Activated naive CD8-positive, alpha-beta T cell (primary cell): Measurements from ENCODE around the gene RAB7B.
"Not testable (repeated sequence)": the region's sequence is repeated elsewhere in the genome, so short reads cannot be mapped to it uniquely, and the experiment has no call there.

Experiments used
- H3K27ac Mint-ChIP-seq: one replicate; pipeline ENCODE4 v1.8.0; 2021; ENCODE audit warnings: mixed read lengths
- H3K27me3 Mint-ChIP-seq: one replicate; pipeline ENCODE4 v1.8.0; 2021; ENCODE audit warnings: mixed read lengths
- H3K36me3 Mint-ChIP-seq: one replicate; pipeline ENCODE4 v1.8.0; 2021; ENCODE audit warnings: mixed read lengths
- H3K4me1 Mint-ChIP-seq: one replicate; pipeline ENCODE4 v1.8.0; 2021; ENCODE audit warnings: low read depth, mixed read lengths
- H3K4me3 Mint-ChIP-seq: one replicate; pipeline ENCODE4 v1.8.0; 2021; ENCODE audit warnings: mild to moderate bottlenecking, mixed read lengths
- H3K9me3 Mint-ChIP-seq: one replicate; pipeline ENCODE4 v1.8.0; 2021; ENCODE audit warnings: low read depth, mixed read lengths

RAB7B gene, protein sequence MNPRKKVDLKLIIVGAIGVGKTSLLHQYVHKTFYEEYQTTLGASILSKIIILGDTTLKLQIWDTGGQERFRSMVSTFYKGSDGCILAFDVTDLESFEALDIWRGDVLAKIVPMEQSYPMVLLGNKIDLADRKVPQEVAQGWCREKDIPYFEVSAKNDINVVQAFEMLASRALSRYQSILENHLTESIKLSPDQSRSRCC

DNA sequence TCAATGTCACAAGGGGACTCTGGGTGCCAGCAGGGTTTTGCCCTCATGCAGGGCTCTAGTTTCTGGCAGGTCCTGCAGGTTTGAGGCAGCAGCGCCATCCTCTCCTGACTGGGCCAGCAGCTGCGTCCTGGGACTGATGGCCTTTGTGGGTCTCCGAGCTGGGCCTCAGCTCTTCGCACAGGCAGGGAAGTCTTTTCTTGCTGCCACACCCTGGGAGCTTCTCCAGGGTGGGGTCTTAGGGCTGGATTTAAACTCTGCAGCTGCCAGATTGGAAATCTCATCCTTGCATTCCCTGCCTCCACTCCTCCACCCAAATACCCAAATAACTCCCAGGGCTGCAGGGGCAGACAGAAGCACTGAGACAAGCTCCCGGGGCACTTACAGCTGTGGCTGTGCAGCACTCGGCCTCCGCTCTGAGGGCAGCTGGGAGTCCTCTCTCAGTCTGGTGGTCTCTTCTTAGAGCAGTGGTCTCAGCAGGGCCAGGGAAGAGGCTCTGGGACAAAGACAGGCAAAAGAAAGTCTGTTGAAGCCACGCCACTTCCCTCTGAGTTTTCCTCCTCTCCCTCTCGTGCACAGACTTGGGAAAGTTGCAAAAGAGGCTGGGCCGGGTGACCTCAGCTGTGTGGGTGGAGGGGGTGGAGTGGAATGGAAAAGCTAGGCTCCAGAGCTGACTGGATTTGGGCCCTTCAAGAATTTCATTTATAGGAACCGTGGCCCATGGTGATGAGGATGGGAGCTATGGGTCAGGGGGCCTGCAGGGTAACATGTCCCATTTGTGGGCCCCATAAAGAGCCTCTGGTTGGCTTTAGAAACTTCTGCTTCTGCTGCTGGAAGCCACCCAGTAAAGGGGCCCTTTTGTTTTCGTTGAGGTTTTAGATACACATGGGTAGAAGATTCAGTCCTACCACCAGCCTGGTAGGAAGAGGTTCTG, at the start of gene RAB7B:
RAB7B (minus strand) TSS at position 525 of the 931 bp plus-strand sequence. CDS start 9,260 bp downstream, outside the sequence.
- H3K9me3 Mint-ChIP-seq: no peaks in the 10 kb centered on the region
- peaks cover 5% of the 10 kb centered on the region for H3K27me3 Mint-ChIP-seq
- H3K36me3 Mint-ChIP-seq: no peaks in the 10 kb centered on the region
- H3K4me3 Mint-ChIP-seq: no peak within 1 kb of the TSS
- H3K4me1 Mint-ChIP-seq: peaks cover 17% of the 10 kb centered on the region
- no peak within 1 kb of the TSS for H3K27ac Mint-ChIP-seq

DNA sequence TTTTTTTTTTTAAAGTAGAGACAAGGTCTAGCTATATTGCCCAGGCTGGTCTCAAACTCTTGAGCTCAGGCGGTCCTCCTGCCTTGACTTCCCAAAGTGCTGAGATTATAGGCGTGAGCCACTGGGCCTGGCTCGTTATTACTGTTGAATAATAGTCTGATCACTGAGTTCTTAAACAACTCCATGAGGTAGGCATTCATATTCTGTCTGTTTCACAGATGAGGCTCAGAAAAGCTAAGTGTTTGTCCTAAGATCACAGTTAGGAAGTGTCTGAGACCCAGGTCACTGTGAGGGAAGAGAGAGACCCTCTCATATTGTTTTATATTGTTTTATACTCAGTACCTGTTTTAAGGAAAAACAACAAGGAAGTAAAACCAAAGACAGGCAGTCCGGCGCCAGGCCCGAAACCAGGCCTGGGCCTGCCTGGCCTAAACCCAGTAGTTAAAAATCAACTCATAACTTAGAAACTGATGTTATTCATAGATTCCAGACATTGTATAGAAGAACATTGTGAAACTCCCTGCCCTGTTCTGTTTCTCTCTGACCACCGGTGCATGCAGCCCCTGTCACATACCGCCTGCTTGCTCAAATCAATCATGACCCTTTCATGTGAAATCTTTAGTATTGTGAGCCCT, 49.2 kb upstream of the RAB7B start:
- H3K9me3 Mint-ChIP-seq, H3K4me3 Mint-ChIP-seq, H3K27me3 Mint-ChIP-seq, H3K27ac Mint-ChIP-seq, H3K36me3 Mint-ChIP-seq: not testable (repeated sequence)
- peaks cover 32% of the 10 kb centered on the region for H3K4me1 Mint-ChIP-seq

DNA sequence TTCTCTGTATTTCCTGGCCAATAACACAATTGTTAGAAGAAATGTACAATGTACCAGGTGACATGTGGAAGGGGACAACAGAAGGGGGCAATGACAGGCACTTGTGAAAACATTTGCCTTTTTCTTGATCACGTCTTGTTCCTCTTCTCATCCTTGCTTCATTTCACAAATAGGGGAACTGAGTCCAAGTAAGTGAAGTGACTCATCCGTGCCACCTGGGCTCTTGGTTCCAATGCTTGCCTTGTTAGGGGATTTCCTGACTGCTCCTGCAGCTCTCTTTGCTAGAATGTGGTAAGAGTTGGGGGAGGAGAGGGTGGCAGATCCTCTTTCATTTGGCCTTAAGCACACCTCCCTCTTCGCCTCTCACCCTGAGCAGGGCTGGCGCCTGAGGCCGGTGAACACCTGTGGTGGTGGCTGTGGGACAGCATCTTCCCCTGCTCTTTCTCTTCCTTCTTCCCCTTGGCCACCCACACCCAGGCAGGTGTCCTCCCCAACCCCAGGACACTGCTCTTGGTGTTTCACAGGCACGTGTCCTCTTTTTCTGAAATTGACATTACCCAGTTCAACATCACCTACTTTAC, 47.5 kb upstream of the RAB7B start:
- peaks cover 32% of the 10 kb centered on the region for H3K4me1 Mint-ChIP-seq
- no peaks in the 10 kb centered on the region for H3K27me3 Mint-ChIP-seq
- peak overlapping the region; percentile 86 for H3K27ac Mint-ChIP-seq
- H3K9me3 Mint-ChIP-seq: no peaks in the 10 kb centered on the region
- peak overlapping the region; percentile 63 for H3K4me3 Mint-ChIP-seq
- no peaks in the 10 kb centered on the region for H3K36me3 Mint-ChIP-seq

DNA sequence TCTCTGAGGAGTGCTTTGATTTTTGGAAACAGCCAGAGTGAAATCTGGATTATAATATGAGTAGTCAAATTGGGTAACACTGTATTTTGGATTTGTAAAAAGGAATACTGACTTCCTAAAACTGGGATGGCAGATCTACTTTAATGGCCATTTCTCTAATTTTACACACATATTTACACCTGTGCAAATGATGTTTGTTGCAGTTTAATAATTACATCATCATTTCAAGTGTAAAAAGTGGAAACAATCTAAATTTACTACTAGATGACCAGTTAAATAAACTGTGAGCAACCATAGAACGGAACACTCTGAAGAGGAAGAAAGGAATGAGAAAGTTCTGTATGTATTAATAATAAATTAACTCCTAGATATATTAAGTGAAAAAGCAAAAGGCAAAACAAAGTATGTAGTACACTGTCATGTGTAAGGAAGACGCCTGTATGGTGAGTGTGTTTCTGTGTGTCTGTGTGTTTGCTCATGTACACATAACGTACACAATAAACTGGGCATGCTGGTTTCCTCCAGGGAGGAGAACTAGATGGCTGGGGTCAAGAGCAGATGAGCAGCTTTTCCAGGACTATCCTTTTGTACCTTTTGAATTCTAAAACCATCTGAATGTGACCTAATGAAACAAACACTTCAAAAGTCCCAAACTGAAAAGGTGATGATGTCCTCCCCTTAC, 46.9 kb upstream of the RAB7B start:
- Mint-ChIP-seq H3K4me1 (peaks cover 32% of the 10 kb centered on the region), H3K4me3 (no peak overlapping the region), H3K27ac (peak overlapping the region; percentile 29), H3K9me3 (no peaks in the 10 kb centered on the region), H3K27me3 (no peaks in the 10 kb centered on the region), H3K36me3 (no peaks in the 10 kb centered on the region)

DNA sequence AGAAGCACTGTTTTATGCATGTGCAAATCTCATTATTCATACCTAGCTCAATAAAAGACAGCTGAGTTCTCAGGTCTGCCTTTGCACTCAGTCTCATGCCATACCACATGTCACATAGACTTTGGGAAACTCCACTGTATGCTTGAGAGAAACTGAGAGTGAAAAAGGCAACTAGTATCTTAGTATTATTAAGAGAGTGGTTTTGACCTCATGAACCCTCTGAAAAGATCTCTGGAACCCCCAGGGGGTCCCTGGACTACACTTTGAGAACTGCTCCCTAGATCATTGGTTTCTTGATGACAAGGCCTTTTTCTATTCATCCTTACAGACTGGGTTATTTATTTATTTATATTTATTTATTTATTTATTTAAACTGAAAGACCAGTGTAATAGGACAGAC, 46.1 kb upstream of the RAB7B start:
- Mint-ChIP-seq H3K27me3 (no peaks in the 10 kb centered on the region), H3K27ac (peak overlapping the region; percentile 50), H3K9me3 (no peaks in the 10 kb centered on the region), H3K4me3 (no peak overlapping the region), H3K4me1 (peaks cover 32% of the 10 kb centered on the region), H3K36me3 (no peaks in the 10 kb centered on the region)

DNA sequence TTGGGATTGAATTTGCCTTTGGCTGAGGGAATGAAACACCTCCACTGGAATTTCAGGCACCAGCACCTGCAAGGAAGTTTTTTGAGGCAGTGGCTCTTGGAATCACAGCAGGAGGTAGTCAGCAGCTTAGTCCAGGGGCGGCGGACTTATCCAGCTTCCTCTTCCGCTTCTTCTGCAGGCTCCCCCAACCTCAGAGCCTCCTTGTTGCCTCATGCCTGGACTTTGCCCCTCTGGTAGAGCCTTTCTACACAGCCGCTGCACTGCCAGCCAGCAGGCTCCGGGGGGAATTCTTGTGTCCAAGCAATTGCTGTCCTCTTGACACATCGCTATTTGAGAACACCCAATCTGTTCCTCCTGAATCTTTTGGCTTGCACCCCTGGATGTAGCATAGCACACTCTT, 45.4 kb upstream of the RAB7B start:
- Mint-ChIP-seq H3K4me3 (no peak overlapping the region), H3K36me3 (no peaks in the 10 kb centered on the region), H3K27ac (no peak overlapping the region), H3K4me1 (peaks cover 32% of the 10 kb centered on the region), H3K9me3 (no peaks in the 10 kb centered on the region), H3K27me3 (no peaks in the 10 kb centered on the region)

DNA sequence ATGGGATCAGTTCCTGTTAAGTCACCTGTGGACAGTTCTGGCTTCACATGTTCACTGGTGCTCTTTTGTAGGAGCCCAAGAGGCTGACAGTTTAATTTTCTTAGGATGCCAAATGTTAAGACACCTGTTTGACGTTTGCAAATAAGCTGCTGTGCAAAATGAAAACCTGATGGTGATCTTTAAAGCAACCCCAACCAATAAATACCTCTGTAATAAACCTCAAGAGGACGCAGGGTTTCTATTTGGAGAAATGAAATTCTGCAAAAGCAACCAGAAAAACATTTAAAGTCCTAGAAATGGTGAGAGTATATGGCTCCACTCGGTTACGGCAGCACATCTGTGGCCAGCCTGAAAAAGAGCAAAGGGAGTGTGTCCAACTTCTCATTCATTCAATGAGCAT, 44.1 kb upstream of the RAB7B start:
- Mint-ChIP-seq H3K9me3 (no peaks in the 10 kb centered on the region), H3K36me3 (no peaks in the 10 kb centered on the region), H3K27me3 (no peaks in the 10 kb centered on the region), H3K4me1 (peaks cover 29% of the 10 kb centered on the region), H3K4me3 (no peak overlapping the region), H3K27ac (no peak overlapping the region)

DNA sequence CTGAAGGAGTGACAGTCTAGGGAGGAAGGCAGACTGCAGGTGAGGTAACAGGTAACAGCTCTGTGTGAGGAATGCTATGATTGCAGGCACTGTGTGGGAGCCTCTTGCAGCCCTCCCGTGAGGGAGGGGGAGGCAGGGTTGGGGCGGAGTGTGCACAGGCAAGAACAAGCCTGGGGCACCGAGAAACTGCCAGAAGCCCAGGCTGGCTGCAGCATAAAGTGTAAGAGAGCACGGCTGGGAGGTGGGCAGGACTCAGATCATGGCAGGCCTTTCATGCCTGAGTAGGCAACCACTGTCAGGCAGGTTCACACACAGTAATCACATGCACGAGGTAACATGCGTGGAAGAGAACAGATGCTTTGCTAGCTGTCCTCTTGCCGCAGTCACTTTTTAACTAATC, 38.4 kb upstream of the RAB7B start:
- H3K4me1 Mint-ChIP-seq: peaks cover 4% of the 10 kb centered on the region
- no peaks in the 10 kb centered on the region for H3K9me3 Mint-ChIP-seq
- H3K27ac Mint-ChIP-seq: no peak overlapping the region
- H3K27me3 Mint-ChIP-seq: no peaks in the 10 kb centered on the region
- H3K4me3 Mint-ChIP-seq: no peak overlapping the region
- no peaks in the 10 kb centered on the region for H3K36me3 Mint-ChIP-seq

DNA sequence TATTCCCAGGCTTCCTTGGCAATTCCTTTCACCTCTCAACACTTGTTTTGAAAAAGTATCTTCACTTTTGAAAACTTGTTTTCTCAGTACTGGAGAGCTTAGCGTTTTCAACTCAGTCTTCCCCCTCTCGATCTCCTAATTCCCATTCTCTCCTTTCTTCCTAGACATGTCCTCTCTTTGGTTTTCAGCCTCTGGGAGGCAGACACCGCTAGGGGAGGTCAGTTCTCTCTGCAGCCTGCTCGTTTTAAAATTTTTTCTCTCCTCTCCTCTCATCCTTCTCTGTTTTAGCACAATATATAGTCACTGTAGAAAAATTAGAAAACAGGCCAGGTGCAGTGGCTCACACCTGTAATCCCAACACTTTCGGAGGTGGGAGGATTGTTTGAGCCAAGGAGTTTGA, 37.1 kb upstream of the RAB7B start:
- H3K9me3 Mint-ChIP-seq: no peaks in the 10 kb centered on the region
- no peak overlapping the region for H3K4me3 Mint-ChIP-seq
- no peak overlapping the region for H3K27ac Mint-ChIP-seq
- no peaks in the 10 kb centered on the region for H3K36me3 Mint-ChIP-seq
- peaks cover 4% of the 10 kb centered on the region for H3K4me1 Mint-ChIP-seq
- H3K27me3 Mint-ChIP-seq: no peaks in the 10 kb centered on the region

DNA sequence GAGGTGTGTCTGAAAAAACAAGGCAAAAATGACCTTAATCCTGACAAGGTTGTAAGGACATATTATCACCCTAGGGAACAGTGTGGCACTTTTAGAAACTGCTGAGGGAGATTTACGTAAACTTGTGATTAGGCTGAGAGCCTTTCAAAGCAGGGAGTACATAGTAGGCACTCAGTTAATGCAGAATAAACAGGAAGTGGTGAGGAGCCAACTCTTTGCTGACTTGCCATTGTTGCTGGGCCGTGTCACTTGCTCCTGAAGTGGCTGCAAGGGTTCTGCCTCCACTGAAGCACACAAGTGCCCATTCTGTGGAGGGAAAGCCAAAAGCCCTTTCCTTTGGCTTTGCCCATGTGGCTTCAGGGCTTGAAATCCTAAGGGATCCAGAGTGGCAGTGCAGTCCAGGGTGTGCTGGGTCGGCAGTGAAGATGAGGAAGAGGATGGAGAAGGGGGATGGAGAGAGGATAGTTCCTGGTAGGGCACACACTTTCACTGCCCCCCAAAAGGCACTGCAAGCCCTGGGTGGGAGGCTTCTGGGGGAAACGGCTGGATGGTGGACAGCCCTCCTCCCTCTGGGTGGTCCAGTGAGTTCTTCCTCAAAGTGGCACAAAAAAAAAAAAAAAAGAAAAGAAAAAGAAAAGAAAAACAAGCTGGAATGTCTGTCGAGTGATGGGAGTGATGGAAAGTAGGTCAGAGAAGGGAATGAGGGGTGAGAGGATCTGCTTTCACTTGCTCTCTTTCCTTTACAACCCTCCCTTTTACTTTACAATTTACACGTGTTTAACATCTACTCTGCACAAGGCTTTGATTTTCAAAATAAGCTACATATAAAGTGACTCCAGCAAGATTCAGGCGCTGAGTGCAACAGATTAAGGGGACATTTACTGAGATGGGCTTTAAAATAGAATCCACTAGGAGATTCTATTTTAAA, 36.1 kb upstream of the RAB7B start:
- H3K4me1 Mint-ChIP-seq: peaks cover 10% of the 10 kb centered on the region
- no peak overlapping the region for H3K4me3 Mint-ChIP-seq
- no peaks in the 10 kb centered on the region for H3K36me3 Mint-ChIP-seq
- H3K9me3 Mint-ChIP-seq: no peaks in the 10 kb centered on the region
- H3K27me3 Mint-ChIP-seq: no peaks in the 10 kb centered on the region
- H3K27ac Mint-ChIP-seq: no peak overlapping the region

DNA sequence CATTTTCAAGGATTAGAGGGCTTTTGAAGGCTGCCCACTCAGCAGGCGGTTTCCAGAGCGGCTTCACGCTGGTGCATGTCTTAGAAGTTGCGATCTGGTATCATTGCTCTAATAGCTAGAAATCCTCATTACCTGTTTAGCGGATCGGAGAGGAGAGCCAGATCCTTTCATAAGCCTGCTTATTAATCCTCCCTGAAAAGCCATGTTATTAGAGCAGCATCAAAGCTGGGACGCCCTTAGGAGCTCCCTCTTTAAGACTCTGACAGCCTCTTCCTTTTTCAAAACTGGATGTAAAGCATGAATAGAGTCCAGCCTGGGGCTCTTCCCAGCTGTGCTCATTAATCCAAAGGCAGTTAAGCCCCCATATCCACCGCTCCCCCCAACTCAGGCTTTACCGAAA, 34.4 kb upstream of the RAB7B start:
- Mint-ChIP-seq H3K27me3 (peaks cover 3% of the 10 kb centered on the region), H3K4me3 (no peak overlapping the region), H3K4me1 (peaks cover 10% of the 10 kb centered on the region), H3K9me3 (no peaks in the 10 kb centered on the region), H3K27ac (no peak overlapping the region), H3K36me3 (no peaks in the 10 kb centered on the region)

DNA sequence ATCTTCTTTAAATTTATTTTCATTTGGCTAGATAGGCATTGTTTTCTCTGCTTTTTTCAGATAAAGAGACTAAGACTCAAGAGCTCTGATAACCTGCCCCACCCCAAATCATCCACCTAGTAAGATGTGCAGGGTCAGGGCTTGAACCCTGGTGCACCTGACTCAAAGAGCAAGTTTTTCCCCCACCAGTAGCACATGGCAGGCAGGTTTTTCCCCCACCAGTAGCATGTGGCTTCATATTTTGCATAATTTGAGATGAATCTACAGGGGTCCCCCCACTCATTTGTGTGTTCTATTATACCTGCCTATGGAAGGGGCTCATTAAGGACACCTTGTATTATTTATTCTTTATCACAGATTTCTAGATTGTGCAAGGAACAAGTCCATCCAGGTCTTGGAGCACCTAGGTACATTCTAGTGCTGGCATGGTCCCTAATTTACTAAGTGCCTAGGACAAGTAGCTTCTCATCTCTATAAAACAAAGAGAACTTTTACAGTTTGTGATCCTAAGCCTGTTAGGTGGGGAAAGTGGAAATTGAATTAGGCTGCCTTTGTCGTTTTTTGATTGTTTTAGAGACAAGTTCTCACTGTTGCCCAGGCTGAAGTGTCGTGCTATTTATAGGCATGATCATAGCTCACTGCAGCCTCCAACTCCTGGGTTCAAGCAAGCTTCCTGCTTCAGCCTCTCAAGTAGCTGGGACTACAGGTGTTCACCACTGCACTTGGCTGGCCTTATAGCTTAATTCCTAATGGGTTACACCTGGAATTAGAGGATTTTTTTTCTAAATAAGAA, 33.7 kb upstream of the RAB7B start:
- peaks cover 3% of the 10 kb centered on the region for H3K27me3 Mint-ChIP-seq

DNA sequence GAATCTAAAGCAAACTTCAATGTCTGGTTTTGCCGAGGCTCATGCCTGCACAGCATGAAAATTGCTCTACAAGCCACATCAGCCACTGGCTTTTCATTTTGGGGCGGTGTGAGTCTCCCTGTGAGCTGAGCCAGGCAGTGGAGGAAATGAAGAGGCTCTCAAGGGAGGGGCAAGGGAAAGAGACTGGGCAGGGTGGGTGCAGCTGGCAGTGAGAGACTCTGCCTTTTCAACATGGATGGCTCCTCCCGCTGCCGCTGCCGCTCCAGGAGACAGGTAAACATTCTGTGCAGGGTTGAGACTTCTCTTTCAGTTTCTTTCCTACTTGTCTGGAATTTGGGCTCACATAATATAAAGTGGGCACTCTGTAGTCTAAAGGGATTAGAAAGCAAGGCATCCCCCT, 31.8 kb upstream of the RAB7B start:
- Mint-ChIP-seq H3K4me3 (no peak overlapping the region), H3K27me3 (peaks cover 3% of the 10 kb centered on the region), H3K27ac (no peak overlapping the region), H3K36me3 (no peaks in the 10 kb centered on the region), H3K4me1 (peaks cover 14% of the 10 kb centered on the region), H3K9me3 (no peaks in the 10 kb centered on the region)

More for the DNA sequence above, 33.7 kb upstream of the RAB7B start:
- H3K4me3 Mint-ChIP-seq: no peak overlapping the region
- no peak overlapping the region for H3K27ac Mint-ChIP-seq
- no peaks in the 10 kb centered on the region for H3K9me3 Mint-ChIP-seq
- peaks cover 10% of the 10 kb centered on the region for H3K4me1 Mint-ChIP-seq
- no peaks in the 10 kb centered on the region for H3K36me3 Mint-ChIP-seq
